ENCODE results near the gene GTF3C5. TPM values are rescaled to one million over a fixed set of nuclear protein-coding genes. Genes with fewer than 3 reads are reported as not detected.

GTF3C5 gene
- total RNA-seq, 1 experiment from 2014 or later = 104 TPM

DNA sequence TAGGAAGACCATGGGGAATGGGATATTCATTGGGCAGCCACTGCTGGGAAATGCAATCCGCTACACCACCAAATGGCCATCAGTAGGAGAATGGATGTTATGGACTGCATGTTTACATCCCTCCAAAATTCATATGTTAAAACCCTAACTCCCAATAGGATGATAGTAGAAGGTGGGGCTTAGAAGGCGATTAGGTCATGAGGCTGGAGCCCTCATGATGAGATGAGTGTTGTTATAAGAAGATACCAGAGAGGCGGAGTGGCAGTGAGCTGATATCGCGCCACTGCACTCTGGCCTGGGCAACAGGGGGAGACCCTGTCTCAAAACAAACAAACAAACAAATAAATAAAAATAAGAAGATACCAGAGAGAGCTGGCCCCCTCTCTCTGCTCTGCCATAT lies 16.1 kb upstream of the GTF3C5 start (continued):
- TF ChIP-seq OVOL2 (CRISPR knock-in tag; IDR thresholded peaks at IDR 0.05; ENCODE audit: borderline replicate concordance) = no peak
- TF ChIP-seq SMAD4 (CRISPR knock-in tag; IDR thresholded peaks at IDR 0.05) = no peak

DNA sequence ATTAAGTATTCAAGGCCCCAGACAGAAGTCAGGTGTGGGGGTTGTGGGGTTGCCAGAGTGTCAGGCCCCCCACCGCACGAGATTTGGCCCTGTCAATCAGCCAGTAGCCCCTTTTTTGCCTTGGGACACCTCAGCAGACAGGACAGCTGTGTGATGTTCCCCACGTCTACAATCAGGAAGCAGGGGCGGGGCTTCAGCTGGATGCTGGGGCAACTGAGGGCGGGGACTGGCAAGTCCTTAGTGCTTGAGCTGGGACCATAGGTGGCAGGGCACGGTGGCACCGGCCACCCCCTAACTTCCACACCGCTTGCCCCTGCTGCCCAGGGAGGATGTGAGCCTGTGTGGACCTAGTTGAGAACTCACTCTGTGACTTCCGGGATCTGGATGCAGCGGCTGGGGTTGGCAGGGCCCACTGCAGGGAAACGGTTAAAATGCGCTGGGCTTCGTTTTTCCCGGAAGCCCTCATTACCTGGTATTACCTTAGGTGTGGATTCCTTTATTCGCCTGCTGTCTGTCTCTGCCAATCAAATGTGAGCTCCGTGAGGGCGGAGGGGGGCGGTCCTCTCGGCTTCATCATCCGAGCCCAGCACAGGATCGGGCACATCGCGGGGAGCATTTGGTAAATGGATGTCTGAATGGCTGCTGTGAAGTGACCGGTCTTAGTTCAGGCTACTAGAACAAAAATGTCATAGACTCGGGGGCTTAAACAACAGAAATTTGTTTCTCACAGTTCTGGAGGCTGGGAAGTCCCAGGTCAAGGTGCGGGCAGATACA lies 7.5 kb upstream of the GTF3C5 start:
- CTCF ChIA-PET = interaction anchor here (0.7 to 4.6 kb wide), 20 partner anchors 9 to 216 kb away, joined by 3 to 63 read pairs (median 6); partner anchors contain the start of genes GFI1B, GTF3C5 and TSC1
- Mint-ChIP-seq H3K4me1 (peaks cover 13% of the 10 kb centered on the region), H3K36me3 (no peaks in the 10 kb centered on the region), H3K27me3 (ENCODE audit: low read depth) (peaks cover 27% of the 10 kb centered on the region), H3K9me3 (0 out of 2 replicates have a peak, but pooled peaks cover 6% of the 10 kb centered on the region), H3K4me3 (no peak overlapping the region), H3K27ac (no peak overlapping the region)
- peak; percentile 47 for DNase-seq (ENCODE audit: low spot score)
- TF ChIP-seq JAZF1 (CRISPR knock-in tag; IDR thresholded peaks at IDR 0.05) (no peak), KAT7 (CRISPR knock-in tag; IDR thresholded peaks at IDR 0.05; ENCODE audit: borderline replicate concordance) (no peak), HMGA2 (CRISPR knock-in tag; IDR thresholded peaks at IDR 0.05) (no peak), FOXP1 (CRISPR knock-in tag; IDR thresholded peaks at IDR 0.05; ENCODE audit: borderline replicate concordance) (no peak), CBFB (CRISPR knock-in tag; IDR thresholded peaks at IDR 0.05; ENCODE audit: low read depth) (no peak), GRHL2 (CRISPR knock-in tag; IDR thresholded peaks at IDR 0.05; ENCODE audit: insufficient replicate concordance, severe bottlenecking) (no peak), SP1 (CRISPR knock-in tag; conservative IDR thresholded peaks at IDR 0.05) (no peak)
- TF ChIP-seq, protein P1, sequence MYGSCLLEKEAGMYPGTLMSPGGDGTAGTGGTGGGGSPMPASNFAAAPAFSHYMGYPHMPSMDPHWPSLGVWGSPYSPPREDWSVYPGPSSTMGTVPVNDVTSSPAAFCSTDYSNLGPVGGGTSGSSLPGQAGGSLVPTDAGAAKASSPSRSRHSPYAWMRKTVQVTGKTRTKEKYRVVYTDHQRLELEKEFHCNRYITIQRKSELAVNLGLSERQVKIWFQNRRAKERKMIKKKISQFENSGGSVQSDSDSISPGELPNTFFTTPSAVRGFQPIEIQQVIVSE (CRISPR knock-in tag; IDR thresholded peaks at IDR 0.05; ENCODE audit: borderline replicate concordance) = no peak
- TF ChIP-seq, protein P2, sequence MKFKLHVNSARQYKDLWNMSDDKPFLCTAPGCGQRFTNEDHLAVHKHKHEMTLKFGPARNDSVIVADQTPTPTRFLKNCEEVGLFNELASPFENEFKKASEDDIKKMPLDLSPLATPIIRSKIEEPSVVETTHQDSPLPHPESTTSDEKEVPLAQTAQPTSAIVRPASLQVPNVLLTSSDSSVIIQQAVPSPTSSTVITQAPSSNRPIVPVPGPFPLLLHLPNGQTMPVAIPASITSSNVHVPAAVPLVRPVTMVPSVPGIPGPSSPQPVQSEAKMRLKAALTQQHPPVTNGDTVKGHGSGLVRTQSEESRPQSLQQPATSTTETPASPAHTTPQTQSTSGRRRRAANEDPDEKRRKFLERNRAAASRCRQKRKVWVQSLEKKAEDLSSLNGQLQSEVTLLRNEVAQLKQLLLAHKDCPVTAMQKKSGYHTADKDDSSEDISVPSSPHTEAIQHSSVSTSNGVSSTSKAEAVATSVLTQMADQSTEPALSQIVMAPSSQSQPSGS (CRISPR knock-in tag; IDR thresholded peaks at IDR 0.05; ENCODE audit: borderline replicate concordance, low read depth) = no peak
- TF ChIP-seq, protein P3, sequence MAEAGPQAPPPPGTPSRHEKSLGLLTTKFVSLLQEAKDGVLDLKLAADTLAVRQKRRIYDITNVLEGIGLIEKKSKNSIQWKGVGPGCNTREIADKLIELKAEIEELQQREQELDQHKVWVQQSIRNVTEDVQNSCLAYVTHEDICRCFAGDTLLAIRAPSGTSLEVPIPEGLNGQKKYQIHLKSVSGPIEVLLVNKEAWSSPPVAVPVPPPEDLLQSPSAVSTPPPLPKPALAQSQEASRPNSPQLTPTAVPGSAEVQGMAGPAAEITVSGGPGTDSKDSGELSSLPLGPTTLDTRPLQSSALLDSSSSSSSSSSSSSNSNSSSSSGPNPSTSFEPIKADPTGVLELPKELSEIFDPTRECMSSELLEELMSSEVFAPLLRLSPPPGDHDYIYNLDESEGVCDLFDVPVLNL (CRISPR knock-in tag; IDR thresholded peaks at IDR 0.05; ENCODE audit: borderline replicate concordance, low read depth) = no peak
- TF ChIP-seq, protein P4, sequence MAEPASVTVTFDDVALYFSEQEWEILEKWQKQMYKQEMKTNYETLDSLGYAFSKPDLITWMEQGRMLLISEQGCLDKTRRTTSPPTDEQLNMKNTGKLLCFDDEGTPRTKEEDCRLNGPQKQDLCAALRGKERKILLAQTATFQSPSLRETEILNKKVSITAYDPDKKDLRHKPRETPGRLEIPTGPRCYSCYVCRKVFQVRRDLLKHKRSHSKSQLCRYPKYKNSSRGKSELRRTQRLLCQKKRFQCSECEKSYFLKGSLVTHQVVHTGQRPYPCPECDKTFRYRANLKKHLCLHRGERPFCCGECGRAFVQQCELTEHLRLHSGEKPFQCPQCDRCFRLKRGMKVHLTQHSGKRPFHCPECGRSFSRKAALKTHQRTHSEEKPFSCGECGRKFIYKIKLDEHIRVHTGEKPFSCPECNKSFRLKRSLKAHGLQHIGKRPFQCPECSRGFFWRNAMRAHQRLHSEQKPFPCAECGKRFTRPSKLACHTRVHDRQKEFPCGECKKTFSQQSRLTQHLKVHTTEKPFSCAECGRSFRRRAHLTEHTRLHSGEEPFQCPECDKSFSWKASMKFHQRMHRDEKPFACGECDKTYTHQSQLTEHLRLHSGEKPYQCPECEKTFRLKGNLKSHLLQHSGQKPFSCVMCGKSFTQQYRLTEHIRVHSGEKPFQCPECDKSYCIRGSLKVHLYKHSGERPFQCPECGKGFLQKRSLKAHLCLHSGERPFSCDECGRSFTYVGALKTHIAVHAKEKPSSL (CRISPR knock-in tag; conservative IDR thresholded peaks at IDR 0.05) = no peak
- TF ChIP-seq, protein P5, sequence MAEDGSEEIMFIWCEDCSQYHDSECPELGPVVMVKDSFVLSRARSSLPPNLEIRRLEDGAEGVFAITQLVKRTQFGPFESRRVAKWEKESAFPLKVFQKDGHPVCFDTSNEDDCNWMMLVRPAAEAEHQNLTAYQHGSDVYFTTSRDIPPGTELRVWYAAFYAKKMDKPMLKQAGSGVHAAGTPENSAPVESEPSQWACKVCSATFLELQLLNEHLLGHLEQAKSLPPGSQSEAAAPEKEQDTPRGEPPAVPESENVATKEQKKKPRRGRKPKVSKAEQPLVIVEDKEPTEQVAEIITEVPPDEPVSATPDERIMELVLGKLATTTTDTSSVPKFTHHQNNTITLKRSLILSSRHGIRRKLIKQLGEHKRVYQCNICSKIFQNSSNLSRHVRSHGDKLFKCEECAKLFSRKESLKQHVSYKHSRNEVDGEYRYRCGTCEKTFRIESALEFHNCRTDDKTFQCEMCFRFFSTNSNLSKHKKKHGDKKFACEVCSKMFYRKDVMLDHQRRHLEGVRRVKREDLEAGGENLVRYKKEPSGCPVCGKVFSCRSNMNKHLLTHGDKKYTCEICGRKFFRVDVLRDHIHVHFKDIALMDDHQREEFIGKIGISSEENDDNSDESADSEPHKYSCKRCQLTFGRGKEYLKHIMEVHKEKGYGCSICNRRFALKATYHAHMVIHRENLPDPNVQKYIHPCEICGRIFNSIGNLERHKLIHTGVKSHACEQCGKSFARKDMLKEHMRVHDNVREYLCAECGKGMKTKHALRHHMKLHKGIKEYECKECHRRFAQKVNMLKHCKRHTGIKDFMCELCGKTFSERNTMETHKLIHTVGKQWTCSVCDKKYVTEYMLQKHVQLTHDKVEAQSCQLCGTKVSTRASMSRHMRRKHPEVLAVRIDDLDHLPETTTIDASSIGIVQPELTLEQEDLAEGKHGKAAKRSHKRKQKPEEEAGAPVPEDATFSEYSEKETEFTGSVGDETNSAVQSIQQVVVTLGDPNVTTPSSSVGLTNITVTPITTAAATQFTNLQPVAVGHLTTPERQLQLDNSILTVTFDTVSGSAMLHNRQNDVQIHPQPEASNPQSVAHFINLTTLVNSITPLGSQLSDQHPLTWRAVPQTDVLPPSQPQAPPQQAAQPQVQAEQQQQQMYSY (CRISPR knock-in tag; IDR thresholded peaks at IDR 0.05) = no peak
- TF ChIP-seq, protein P6, sequence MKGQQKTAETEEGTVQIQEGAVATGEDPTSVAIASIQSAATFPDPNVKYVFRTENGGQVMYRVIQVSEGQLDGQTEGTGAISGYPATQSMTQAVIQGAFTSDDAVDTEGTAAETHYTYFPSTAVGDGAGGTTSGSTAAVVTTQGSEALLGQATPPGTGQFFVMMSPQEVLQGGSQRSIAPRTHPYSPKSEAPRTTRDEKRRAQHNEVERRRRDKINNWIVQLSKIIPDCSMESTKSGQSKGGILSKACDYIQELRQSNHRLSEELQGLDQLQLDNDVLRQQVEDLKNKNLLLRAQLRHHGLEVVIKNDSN (CRISPR knock-in tag; IDR thresholded peaks at IDR 0.05) = no peak
- TF ChIP-seq, protein P7, sequence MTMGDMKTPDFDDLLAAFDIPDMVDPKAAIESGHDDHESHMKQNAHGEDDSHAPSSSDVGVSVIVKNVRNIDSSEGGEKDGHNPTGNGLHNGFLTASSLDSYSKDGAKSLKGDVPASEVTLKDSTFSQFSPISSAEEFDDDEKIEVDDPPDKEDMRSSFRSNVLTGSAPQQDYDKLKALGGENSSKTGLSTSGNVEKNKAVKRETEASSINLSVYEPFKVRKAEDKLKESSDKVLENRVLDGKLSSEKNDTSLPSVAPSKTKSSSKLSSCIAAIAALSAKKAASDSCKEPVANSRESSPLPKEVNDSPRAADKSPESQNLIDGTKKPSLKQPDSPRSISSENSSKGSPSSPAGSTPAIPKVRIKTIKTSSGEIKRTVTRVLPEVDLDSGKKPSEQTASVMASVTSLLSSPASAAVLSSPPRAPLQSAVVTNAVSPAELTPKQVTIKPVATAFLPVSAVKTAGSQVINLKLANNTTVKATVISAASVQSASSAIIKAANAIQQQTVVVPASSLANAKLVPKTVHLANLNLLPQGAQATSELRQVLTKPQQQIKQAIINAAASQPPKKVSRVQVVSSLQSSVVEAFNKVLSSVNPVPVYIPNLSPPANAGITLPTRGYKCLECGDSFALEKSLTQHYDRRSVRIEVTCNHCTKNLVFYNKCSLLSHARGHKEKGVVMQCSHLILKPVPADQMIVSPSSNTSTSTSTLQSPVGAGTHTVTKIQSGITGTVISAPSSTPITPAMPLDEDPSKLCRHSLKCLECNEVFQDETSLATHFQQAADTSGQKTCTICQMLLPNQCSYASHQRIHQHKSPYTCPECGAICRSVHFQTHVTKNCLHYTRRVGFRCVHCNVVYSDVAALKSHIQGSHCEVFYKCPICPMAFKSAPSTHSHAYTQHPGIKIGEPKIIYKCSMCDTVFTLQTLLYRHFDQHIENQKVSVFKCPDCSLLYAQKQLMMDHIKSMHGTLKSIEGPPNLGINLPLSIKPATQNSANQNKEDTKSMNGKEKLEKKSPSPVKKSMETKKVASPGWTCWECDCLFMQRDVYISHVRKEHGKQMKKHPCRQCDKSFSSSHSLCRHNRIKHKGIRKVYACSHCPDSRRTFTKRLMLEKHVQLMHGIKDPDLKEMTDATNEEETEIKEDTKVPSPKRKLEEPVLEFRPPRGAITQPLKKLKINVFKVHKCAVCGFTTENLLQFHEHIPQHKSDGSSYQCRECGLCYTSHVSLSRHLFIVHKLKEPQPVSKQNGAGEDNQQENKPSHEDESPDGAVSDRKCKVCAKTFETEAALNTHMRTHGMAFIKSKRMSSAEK (CRISPR knock-in tag; IDR thresholded peaks at IDR 0.05; ENCODE audit: borderline replicate concordance) = no peak
- TF ChIP-seq, protein P8, sequence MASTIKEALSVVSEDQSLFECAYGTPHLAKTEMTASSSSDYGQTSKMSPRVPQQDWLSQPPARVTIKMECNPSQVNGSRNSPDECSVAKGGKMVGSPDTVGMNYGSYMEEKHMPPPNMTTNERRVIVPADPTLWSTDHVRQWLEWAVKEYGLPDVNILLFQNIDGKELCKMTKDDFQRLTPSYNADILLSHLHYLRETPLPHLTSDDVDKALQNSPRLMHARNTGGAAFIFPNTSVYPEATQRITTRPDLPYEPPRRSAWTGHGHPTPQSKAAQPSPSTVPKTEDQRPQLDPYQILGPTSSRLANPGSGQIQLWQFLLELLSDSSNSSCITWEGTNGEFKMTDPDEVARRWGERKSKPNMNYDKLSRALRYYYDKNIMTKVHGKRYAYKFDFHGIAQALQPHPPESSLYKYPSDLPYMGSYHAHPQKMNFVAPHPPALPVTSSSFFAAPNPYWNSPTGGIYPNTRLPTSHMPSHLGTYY (CRISPR knock-in tag; IDR thresholded peaks at IDR 0.05) = no peak
- POLR2A ChIA-PET = no interaction called here
- peak; percentile 18; the same call in 1 of the 2 replicates for ATAC-seq

Measured in WTC11 (cell line).